ENCODE data around the gene ASF1B. TPM values are rescaled to one million over a fixed set of nuclear protein-coding genes. Genes with fewer than 3 reads are reported as not detected.

Gene ASF1B
- polyA plus RNA-seq, 4 donors: 3.1 to 26.2 (median 10.3) TPM

GRCh38 chr19:14138576-14139265 is 2.3 kb upstream of the ASF1B start:
- WGBS, 3 donors: 80 to 87% (median 83%) methylated on average over 9 of the region's 9 CpGs
- Histone ChIP-seq H3K4me3 (ENCODE audit: low read depth in 1 of 3, low read length in 3 of 3) (no peak overlapping the region), H3K27ac (ENCODE audit: low read depth in 1 of 3, low read length in 2 of 3) (peak overlapping the region in 1 of 3 donors; percentile 2), H3K36me3 (ENCODE audit: control insufficient read depth in 3 of 3, insufficient read depth in 2 of 3, low read depth in 1 of 3, low read length in 3 of 3) (peaks cover 0 to 7% (median 0%) of the 10 kb centered on the region in 3 donors), H3K27me3 (ENCODE audit: control insufficient read depth in 3 of 3, insufficient read depth in 3 of 3, low read length in 3 of 3) (no peaks in the 10 kb centered on the region), H3K4me1 (ENCODE audit: control insufficient read depth in 3 of 3, insufficient read depth in 2 of 3, low read depth in 1 of 3, low read length in 2 of 3) (peaks cover 0 to 9% (median 0%) of the 10 kb centered on the region in 3 donors), H3K9me3 (ENCODE audit: control insufficient read depth in 2 of 2, insufficient read depth in 1 of 2, low read depth in 1 of 2, low read length in 1 of 2) (no peaks in the 10 kb centered on the region)
- FAIRE-seq (no peak), DNase-seq (no peak)

DNA sequence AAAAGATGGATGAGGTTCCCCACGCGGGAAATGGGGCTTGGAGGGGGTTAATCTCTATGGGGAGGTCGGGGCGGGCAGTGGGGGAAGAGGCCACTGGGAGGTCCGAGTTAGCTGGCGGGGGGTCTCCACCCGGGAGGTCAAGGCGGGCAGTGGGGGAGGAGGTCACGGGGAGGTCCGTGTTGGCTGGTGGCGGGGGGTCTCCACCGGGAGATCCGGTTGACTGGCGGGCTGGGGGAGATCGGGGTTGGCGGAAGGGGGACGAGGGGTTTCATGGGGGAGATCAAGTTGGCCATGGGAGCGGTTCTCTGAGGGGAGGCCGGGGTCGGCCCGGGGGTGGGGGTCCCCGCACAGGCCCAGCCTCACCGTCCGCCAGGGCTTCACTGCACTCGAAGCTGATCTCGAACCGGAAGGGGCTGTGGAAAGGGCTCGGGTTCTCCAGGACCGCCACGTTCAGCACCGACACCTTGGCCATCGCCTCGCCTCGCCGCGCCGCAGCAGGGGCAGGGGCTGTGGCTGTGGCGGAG is 342 bp downstream of the ASF1B start:
- no peak for DNase-seq
- FAIRE-seq: no peak

DNA sequence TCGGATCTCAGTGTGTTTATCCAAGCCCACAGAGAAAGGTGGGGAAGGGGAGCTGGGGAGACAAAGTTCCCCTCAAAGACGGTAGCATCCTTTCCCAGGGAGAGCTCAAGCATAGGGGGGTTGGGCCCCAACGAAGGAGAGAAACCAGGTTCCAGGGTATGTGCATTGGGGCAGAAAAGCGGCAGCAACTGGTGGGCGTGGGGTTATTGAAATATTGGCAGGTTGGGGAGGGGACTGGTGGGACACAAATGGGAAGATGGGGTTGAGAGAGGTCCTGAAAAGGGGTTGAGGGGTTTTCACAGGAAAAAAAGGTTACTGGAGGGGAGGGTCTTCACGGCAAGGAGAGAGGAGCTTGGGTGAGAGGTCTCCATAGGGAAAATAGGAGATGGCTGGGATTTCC is 1.0 kb downstream of the ASF1B start:
- Histone ChIP-seq H3K4me3 (ENCODE audit: low read depth in 1 of 3, low read length in 3 of 3) (peak overlapping the region in 1 of 3 donors; percentile 57), H3K27ac (ENCODE audit: low read depth in 1 of 3, low read length in 2 of 3) (no peak overlapping the region), H3K36me3 (ENCODE audit: control insufficient read depth in 3 of 3, insufficient read depth in 2 of 3, low read depth in 1 of 3, low read length in 3 of 3) (peaks cover 0 to 4% (median 0%) of the 10 kb centered on the region in 3 donors), H3K27me3 (ENCODE audit: control insufficient read depth in 3 of 3, insufficient read depth in 3 of 3, low read length in 3 of 3) (no peaks in the 10 kb centered on the region), H3K9me3 (ENCODE audit: control insufficient read depth in 2 of 2, insufficient read depth in 1 of 2, low read depth in 1 of 2, low read length in 1 of 2) (no peaks in the 10 kb centered on the region), H3K4me1 (ENCODE audit: control insufficient read depth in 3 of 3, insufficient read depth in 2 of 3, low read depth in 1 of 3, low read length in 2 of 3) (peaks cover 0 to 9% (median 0%) of the 10 kb centered on the region in 3 donors)
- DNase-seq (no peak), FAIRE-seq (no peak)
- 14 to 31% (median 14%) methylated on average over 6 of the region's 6 CpGs for WGBS, 3 donors

More for the DNA sequence above, 342 bp downstream of the ASF1B start:
- H3K27ac ChIP-seq (ENCODE audit: low read depth in 1 of 3, low read length in 2 of 3): peak overlapping the region; percentile 15 to 70 (median 35)
- H3K27me3 ChIP-seq (ENCODE audit: control insufficient read depth in 3 of 3, insufficient read depth in 3 of 3, low read length in 3 of 3): no peaks in the 10 kb centered on the region
- peaks cover 0 to 9% (median 0%) of the 10 kb centered on the region in 3 donors for H3K4me1 ChIP-seq (ENCODE audit: control insufficient read depth in 3 of 3, insufficient read depth in 2 of 3, low read depth in 1 of 3, low read length in 2 of 3)
- H3K9me3 ChIP-seq (ENCODE audit: control insufficient read depth in 2 of 2, insufficient read depth in 1 of 2, low read depth in 1 of 2, low read length in 1 of 2): no peaks in the 10 kb centered on the region
- H3K36me3 ChIP-seq (ENCODE audit: control insufficient read depth in 3 of 3, insufficient read depth in 2 of 3, low read depth in 1 of 3, low read length in 3 of 3): peaks cover 0 to 7% (median 0%) of the 10 kb centered on the region in 3 donors
- 0 to 1% (median 0%) methylated on average over 15 to 38 of the region's 38 CpGs for WGBS, 3 donors
- H3K4me3 ChIP-seq (ENCODE audit: low read depth in 1 of 3, low read length in 3 of 3): peak overlapping the region; percentile 43 to 57 (median 56)

DNA sequence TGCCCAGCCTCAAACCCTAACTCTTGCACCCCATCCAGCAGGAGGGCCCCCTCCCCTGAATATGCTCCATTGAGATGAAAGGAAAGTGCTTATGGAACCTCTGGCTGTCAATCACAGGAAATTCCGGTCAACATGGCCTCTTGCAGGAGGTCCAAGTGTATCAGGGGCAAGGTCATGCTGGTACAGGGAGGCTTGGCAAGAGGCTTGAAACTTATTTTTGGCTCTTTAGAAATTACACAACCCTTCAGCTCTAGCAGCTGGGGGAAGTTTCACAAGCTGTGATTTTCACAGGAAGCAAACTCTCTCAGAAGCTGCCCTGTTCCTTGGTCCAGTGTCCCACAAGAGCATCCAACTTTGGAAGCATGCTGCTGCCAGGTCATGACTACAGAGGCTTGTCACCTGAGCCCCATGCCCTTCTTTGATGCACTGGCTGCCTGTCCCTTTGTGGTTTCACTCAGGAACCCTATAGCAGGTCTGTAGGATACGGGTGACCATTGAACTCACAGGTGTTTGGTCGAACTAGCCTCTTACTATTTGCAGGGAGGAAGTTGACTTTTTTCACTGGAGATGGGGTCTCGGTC is 8.4 kb downstream of the ASF1B start:
- H3K27ac ChIP-seq (ENCODE audit: low read depth in 1 of 3, low read length in 2 of 3): no peak overlapping the region
- H3K27me3 ChIP-seq (ENCODE audit: control insufficient read depth in 3 of 3, insufficient read depth in 3 of 3, low read length in 3 of 3): no peaks in the 10 kb centered on the region
- DNase-seq: no peak
- no peaks in the 10 kb centered on the region for H3K9me3 ChIP-seq (ENCODE audit: control insufficient read depth in 2 of 2, insufficient read depth in 1 of 2, low read depth in 1 of 2, low read length in 1 of 2)
- H3K36me3 ChIP-seq (ENCODE audit: control insufficient read depth in 3 of 3, insufficient read depth in 2 of 3, low read depth in 1 of 3, low read length in 3 of 3): peaks cover 0 to 25% (median 0%) of the 10 kb centered on the region in 3 donors
- no peaks in the 10 kb centered on the region for H3K4me1 ChIP-seq (ENCODE audit: control insufficient read depth in 3 of 3, insufficient read depth in 2 of 3, low read depth in 1 of 3, low read length in 2 of 3)
- no peak overlapping the region for H3K4me3 ChIP-seq (ENCODE audit: low read depth in 1 of 3, low read length in 3 of 3)
- no peak for FAIRE-seq
- 71 to 81% (median 76%) methylated on average over 4 of the region's 4 CpGs for WGBS, 3 donors

- peaks cover 0 to 25% (median 0%) of the 10 kb centered on the region in 3 donors for H3K36me3 ChIP-seq (ENCODE audit: control insufficient read depth in 3 of 3, insufficient read depth in 2 of 3, low read depth in 1 of 3, low read length in 3 of 3)
- FAIRE-seq (no peak), DNase-seq (peak in 1 of 2 donors; percentile 52)
- H3K27ac ChIP-seq (ENCODE audit: low read depth in 1 of 3, low read length in 2 of 3): no peak overlapping the region
- 85 to 95% (median 87%) methylated on average over 8 of the region's 8 CpGs for WGBS, 3 donors
- no peaks in the 10 kb centered on the region for H3K27me3 ChIP-seq (ENCODE audit: control insufficient read depth in 3 of 3, insufficient read depth in 3 of 3, low read length in 3 of 3)
- H3K4me1 ChIP-seq (ENCODE audit: control insufficient read depth in 3 of 3, insufficient read depth in 2 of 3, low read depth in 1 of 3, low read length in 2 of 3): no peaks in the 10 kb centered on the region
- H3K4me3 ChIP-seq (ENCODE audit: low read depth in 1 of 3, low read length in 3 of 3): no peak overlapping the region
- H3K9me3 ChIP-seq (ENCODE audit: control insufficient read depth in 2 of 2, insufficient read depth in 1 of 2, low read depth in 1 of 2, low read length in 1 of 2): no peaks in the 10 kb centered on the region
Measured at GRCh38 chr19:14127176-14127575, 9.2 kb downstream of the ASF1B start.

DNA sequence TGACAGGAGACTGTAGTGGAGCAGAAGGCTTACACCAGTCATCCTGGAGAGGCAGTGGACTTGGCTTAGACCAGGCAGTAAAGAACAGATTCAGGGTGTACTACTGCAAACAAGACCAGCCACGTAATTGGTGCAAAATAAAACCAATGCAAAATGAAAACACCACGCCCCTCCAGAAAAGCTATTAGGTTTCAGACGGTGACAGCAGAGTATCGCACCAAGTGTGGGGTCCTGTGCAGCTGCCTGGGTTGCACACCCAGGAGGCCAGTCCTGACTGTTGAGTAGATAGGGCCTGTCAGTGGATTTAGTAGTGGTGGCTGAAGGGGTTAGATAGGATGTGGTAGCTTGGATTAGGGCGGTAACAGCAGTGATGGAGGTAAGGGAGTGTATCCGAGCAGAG is 13.5 kb downstream of the ASF1B start:
- Histone ChIP-seq H3K27ac (ENCODE audit: low read depth in 1 of 3, low read length in 2 of 3) (no peak overlapping the region), H3K36me3 (ENCODE audit: control insufficient read depth in 3 of 3, insufficient read depth in 2 of 3, low read depth in 1 of 3, low read length in 3 of 3) (peaks cover 0 to 30% (median 0%) of the 10 kb centered on the region in 3 donors), H3K9me3 (ENCODE audit: control insufficient read depth in 2 of 2, insufficient read depth in 1 of 2, low read depth in 1 of 2, low read length in 1 of 2) (no peaks in the 10 kb centered on the region), H3K4me3 (ENCODE audit: low read depth in 1 of 3, low read length in 3 of 3) (no peak overlapping the region), H3K27me3 (ENCODE audit: control insufficient read depth in 3 of 3, insufficient read depth in 3 of 3, low read length in 3 of 3) (no peaks in the 10 kb centered on the region), H3K4me1 (ENCODE audit: control insufficient read depth in 3 of 3, insufficient read depth in 2 of 3, low read depth in 1 of 3, low read length in 2 of 3) (peaks cover 2 to 17% (median 3%) of the 10 kb centered on the region in 3 donors)
- WGBS, 3 donors: 93 to 95% (median 93%) methylated on average over 6 of the region's 6 CpGs
- DNase-seq: no peak
- FAIRE-seq: no peak

DNA sequence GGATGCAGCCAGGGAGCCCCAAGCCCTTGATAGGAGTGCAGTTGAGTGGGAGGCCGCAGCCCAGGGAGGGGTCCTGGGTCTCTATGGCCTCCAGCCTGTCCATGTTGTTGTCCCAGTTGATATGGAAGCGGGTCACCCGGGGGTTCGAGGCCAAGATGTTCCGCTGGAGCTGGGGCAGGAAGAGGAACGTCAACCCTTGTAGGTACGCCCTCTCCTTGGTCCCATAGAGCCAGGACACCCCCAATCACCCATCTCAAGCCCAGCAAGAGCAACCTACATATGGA is 15.9 kb downstream of the ASF1B start:
- H3K9me3 ChIP-seq (ENCODE audit: control insufficient read depth in 2 of 2, insufficient read depth in 1 of 2, low read depth in 1 of 2, low read length in 1 of 2): no peaks in the 10 kb centered on the region
- H3K36me3 ChIP-seq (ENCODE audit: control insufficient read depth in 3 of 3, insufficient read depth in 2 of 3, low read depth in 1 of 3, low read length in 3 of 3): peaks cover 0 to 19% (median 0%) of the 10 kb centered on the region in 3 donors
- FAIRE-seq: no peak
- 91 to 95% (median 95%) methylated on average over 7 of the region's 7 CpGs for WGBS, 3 donors
- H3K27me3 ChIP-seq (ENCODE audit: control insufficient read depth in 3 of 3, insufficient read depth in 3 of 3, low read length in 3 of 3): no peaks in the 10 kb centered on the region
- no peak for DNase-seq
- no peak overlapping the region for H3K4me3 ChIP-seq (ENCODE audit: low read depth in 1 of 3, low read length in 3 of 3)
- H3K4me1 ChIP-seq (ENCODE audit: control insufficient read depth in 3 of 3, insufficient read depth in 2 of 3, low read depth in 1 of 3, low read length in 2 of 3): peaks cover 2 to 27% (median 9%) of the 10 kb centered on the region in 3 donors
- H3K27ac ChIP-seq (ENCODE audit: low read depth in 1 of 3, low read length in 2 of 3): no peak overlapping the region

GRCh38 chr19:14119644-14120496 is 16.5 kb downstream of the ASF1B start:
- no peak overlapping the region for H3K4me3 ChIP-seq (ENCODE audit: low read depth in 1 of 3, low read length in 3 of 3)
- H3K27me3 ChIP-seq (ENCODE audit: control insufficient read depth in 3 of 3, insufficient read depth in 3 of 3, low read length in 3 of 3): no peaks in the 10 kb centered on the region
- H3K27ac ChIP-seq (ENCODE audit: low read depth in 1 of 3, low read length in 2 of 3): peak overlapping the region in 2 of 3 donors; percentile 61 to 98
- DNase-seq (no peak), FAIRE-seq (no peak)
- H3K4me1 ChIP-seq (ENCODE audit: control insufficient read depth in 3 of 3, insufficient read depth in 2 of 3, low read depth in 1 of 3, low read length in 2 of 3): peaks cover 2 to 27% (median 10%) of the 10 kb centered on the region in 3 donors
- peaks cover 0 to 16% (median 0%) of the 10 kb centered on the region in 3 donors for H3K36me3 ChIP-seq (ENCODE audit: control insufficient read depth in 3 of 3, insufficient read depth in 2 of 3, low read depth in 1 of 3, low read length in 3 of 3)
- 84 to 89% (median 86%) methylated on average over 7 of the region's 7 CpGs for WGBS, 3 donors
- H3K9me3 ChIP-seq (ENCODE audit: control insufficient read depth in 2 of 2, insufficient read depth in 1 of 2, low read depth in 1 of 2, low read length in 1 of 2): no peaks in the 10 kb centered on the region

All from small intestine (tissue), 7 donors.